Activated naive CD4-positive, alpha-beta T cell (primary cell): ENCODE results near the gene MROH8.
A peak's percentile ranks its signal among the peaks of the same experiment; 100 is the strongest.
"Not testable (repeated sequence)": the region's sequence is repeated elsewhere in the genome, so short reads cannot be mapped to it uniquely, and the experiment has no call there.

ENCODE experiments used
- DNase-seq, 4 experiments: peaks; one replicate each; lab custom pipeline; 2025; lab: John Stamatoyannopoulos, UW

MROH8 gene

DNA sequence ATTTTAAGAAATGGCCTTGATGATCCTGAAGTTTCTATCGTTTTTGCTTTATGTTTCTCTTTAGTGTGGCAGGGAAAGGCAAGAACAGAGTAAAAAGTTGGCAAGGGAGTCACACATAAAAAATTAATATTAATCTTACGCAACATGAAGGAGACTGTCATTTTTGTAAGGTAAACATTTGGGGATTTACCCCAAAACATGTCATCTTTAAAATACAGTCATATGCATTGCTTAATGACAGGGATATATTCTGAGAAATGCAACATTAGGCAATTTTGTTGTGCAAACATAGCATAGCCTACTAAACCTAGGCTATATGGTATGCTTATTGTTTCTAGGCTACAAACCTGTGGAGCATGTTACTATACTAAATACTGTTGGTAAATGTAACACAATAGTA lies 88.9 kb downstream of the MROH8 start:
- DNase-seq, result no peak

DNA sequence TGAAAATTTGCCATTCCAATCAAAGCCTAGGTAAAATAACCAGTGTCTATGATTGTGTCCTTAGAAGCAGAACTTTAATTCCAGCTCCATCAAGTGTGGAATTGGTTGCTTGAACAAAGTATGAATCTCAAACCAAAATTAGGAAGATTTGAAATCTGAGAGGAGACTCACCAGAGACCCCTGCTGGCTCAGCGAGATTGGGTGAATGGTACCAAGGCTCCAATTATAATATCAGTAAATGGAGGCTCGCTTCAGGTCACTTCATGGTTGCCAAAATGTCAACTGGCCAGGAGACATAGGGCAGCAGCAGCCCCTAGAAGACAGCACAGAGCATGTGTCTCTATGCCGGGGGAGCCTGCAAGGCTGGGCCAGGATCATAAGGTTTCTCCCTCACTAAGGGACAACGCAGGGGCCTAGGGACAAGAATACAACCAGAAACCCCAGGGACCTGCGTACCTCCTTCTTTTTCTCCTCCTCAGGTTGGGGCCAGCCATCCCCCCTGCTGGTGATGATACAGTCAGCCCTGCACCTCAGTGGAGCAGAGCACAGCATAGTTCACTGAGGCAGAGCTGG lies 97.5 kb downstream of the MROH8 start:
- peak in 2 of 4 experiments; percentile 28 to 51 for DNase-seq

DNA sequence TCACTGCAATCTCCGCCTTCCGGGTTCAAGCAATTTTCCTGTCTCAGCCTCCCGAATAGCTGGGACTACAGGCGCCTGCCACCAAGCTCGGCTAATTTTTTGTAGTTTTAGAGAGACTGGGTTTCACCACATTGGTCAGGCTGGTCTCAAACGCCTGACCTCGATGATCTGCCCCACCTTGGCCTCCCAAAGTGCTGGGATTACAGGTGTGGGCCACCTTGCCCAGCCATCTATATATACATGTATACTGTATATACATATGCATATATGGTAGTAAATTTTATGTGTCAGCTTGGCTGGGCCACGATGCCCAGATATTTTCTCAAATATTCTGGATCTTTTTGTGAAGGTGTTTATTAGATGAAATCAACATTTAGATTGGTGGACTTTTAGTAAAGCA lies 102.3 kb downstream of the MROH8 start:
- DNase-seq, result no peak

DNA sequence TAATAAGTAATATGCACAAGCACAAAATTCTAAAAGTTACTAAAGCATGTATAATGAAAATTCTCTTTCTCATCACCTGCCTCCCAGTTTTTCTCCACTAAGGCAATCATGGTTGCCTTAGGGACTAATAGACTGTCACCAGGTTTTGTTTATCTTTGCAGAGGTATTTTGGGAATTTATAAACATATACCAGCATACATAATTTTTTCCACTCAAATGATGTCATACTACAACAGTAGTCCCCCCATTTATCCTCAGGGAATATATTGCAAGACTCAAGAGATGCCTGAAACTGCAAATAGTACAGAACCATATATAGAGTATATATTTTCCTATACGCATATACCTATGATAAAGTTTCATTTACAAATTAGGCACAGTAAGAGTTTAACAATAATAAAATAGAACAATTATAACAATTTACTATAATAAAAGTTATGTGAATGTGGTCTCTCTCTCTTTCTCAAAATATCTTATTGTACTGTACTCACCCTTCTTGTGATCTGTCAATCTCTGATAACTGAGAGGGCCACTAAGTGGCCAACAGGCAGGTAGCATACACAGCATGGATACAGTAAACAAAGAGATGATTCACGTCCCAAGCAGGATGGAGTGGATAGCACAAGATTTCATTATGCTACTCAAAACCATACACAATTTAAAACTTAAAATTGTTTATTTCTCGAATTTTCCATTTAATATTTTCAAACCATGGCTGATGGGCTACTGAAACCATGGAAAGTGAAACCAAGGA lies 103.2 kb downstream of the MROH8 start:
- no peak for DNase-seq

DNA sequence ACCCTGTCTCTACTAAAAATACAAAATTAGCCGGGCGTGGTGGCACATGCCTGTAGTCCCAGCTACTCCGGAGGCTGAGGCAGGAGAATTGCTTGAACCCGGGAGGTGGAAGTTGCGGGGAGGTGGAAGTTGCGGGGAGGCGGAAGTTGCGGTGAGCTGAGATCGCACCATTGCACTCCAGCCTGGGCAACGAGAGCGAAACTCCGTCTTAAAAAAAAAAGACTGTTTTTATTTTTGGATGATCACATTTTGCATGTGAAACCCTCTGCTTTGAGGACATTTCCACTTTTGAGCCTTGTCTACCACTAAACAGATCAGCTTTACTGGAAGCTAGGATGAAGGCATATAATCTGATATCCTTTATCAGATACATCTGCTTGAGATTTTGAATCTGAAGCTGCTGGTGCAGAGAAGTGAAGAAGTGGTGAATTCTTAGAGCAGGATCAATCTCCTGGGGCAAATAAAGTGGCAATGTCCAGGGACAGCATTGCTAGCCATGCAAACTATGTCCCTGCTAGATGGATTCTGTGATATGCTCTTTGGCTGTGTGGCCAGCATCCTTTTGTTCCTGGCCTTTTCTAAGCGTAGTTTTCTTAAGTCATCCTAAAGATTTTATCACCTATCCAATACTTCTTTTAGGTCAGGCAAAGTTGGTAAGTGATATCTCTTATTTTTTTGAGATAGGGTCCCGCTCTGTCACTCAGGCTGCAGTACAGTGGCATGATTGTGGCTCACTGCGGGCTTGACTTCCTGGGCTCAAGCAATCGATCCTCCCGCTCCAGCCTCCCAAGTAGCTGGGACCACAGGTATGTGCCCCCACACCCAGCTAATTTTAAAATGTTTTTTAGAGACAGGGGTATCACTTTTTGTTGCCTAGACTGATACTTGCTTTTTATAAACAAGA lies 106.8 kb downstream of the MROH8 start:
- DNase-seq, result no peak

DNA sequence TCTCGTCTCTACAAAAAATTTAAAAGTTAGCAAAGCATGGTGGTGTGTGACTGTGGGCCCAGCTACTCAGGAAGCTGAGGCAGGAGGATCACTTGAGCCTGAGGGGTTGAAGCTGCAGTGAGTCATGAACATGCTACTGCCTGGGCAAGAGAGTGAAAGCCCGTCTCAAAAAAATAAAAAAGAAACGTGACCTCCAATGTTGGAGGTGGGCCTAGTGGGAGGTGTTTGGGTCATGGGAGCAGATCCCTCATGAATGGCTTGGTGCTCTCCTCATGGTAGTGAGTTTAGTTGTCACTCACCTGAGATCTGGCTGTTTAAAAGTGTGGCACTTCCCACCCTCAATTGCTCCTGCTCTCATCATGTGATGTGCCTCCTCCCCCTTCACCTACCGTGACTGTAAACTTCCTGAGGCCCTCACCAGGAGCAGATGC lies 107.9 kb downstream of the MROH8 start:
- no peak for DNase-seq

DNA sequence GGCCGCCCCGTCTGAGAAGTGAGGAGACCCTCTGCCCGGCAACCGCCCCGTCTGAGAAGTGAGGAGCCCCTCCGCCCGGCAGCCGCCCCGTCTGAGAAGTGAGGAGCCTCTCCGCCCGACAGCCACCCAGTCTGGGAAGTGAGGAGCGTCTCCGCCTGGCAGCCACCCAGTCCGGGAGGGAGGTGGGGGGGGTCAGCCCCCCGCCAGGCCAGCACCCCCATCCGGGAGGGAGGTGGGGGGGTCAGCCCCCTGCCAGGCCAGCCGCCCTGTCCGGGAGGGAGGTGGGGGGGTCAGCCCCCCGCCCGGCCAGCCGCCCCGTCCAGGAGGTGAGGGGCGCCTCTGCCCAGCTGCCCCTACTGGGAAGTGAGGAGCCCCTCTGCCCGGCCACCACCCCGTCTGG lies 109.8 kb downstream of the MROH8 start:
- not testable (repeated sequence) for DNase-seq

DNA sequence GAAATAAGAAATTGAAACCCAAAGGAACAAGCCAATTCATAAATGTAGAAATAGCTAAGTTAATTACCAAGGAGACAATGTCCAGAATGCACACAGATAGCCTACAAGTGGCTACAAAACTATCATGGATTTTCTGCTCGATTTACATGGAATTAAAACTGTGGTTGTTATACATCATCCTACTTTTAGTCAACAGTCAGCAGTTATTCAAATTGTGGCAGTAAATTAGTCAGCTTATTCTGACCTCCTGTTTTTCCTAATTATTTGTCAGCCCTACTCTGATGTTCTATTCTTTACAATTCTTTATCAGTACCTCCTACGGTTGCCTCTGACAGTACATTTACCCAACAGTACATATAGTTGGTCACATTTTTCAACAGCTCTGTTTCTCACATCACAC lies 113.2 kb downstream of the MROH8 start:
- DNase-seq, result no peak

DNA sequence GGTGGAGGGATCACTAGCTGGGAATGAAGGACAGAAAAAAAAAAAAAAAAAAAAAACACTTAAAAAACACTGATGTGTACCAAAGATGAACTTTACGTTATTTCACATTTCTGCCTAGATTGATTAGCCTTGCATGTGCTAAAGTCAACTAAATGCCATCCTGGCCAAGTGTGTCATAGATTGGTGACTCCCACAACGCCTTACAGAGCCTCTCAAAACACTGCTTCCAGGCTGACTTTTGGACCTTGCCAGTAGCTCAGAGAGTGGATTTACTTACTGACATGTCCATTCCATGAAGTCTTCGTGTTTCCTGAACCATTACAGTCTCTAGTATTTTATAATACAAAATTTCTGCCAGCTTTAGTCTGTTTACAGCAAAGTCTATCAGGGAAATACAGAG lies 124.1 kb downstream of the MROH8 start:
- DNase-seq, result no peak

DNA sequence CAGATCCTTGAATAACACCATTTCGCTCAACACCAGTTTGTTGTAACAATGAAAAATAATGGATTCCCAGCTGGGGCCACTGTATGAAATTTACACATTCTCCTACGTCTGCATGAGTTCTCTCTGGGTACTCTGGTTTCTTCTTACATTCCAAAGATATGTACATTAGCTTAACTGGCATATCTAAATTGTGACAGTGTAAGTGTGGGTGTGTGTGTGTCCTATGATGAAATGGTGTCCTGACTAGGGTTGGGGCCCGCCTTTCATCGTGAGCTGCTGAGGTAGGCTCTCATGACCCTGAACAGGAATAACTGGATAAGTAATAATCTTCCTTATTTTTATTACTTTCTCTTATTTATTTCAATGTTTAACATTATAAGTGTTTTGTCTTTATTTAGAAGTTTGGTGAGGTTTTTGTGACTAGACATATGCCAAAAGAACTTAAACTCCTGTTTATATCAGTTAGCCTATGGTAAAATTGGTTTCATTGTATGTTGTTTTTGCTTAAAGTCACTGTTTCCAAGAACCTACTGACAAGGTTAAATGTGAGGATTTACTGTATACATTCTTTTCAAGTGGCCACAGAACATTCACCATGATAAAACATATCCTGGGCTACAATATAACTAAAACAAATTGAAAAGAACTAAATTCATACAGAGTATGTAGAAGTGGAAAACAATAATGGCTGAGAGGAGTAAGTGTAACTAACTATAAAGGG lies 126.0 kb downstream of the MROH8 start:
- DNase-seq, result no peak
